SIG-M5 (cell line): ENCODE results near the gene ADCY9.
"Not testable (repeated sequence)": the region's sequence is repeated elsewhere in the genome, so short reads cannot be mapped to it uniquely, and the experiment has no call there.

ENCODE experiments used
- DNase-seq: peaks from one replicate; lab custom pipeline; 2025; lab: John Stamatoyannopoulos, UW

Gene ADCY9

DNA sequence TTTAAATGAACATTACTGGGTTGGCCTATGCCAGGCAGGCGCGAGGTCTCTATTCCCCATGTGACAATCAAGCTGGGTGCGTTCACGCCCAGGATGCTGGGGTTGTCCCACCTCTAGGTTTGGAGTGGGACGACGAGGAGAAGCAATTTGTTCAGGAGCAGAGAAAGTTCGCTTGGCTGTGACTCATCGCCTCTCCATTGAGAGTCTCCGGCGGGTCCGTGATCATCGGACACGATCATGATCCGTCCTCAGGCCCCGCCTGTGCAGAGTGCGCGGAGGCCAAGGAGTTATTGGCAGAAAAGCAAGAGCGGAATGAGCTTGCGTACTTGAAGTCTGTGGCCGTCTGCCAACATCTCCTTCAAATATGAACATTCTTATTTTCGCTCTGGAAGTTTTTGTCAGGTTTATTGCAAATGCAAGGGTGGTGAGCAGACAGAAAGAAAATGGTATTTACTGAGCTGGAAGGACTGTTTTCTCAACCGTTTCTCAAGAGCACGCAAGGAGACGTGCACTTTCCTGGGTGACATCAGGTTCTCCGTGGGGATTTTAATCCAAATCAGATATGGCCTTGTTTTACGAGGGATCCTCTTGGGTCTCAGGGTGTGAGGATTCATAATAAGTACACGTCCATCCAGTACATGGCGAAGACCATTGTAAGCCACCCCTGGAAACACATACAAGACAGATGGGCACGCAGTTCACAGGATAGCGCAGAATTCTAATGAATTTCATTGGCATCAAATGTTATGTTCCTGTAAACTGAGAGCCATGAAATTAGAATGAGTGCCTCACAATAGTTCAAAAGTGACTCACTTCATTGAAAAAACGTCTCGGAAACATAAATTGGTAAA is 165.7 kb downstream of the ADCY9 start:
- DNase-seq: no peak

GRCh38 chr16:3949946-3950342 is 166.3 kb downstream of the ADCY9 start:
- no peak for DNase-seq

DNA sequence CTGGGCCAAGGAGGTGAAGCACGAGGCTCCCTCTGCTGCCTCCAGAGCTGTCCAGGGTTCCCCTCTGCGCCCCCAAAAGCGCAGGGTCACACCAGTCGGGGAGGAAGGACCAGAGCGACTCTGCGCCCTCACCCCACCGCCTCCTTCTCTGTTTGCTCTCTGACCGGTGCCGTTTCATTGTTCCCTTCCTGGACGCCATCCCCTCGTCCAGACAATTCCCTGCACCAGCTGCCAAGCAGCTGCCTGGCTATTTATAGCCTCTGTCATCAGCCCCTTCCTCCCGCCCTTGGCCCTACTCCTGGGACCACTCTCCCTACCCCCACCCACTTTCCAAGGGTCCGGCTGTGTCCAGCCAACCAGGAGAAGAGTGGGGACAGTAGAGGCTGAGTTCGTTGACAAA is 167.0 kb downstream of the ADCY9 start:
- no peak for DNase-seq

- no peak for DNase-seq
These were observed 167.8 kb downstream of the ADCY9 start for GRCh38 chr16:3948378-3948995.

DNA sequence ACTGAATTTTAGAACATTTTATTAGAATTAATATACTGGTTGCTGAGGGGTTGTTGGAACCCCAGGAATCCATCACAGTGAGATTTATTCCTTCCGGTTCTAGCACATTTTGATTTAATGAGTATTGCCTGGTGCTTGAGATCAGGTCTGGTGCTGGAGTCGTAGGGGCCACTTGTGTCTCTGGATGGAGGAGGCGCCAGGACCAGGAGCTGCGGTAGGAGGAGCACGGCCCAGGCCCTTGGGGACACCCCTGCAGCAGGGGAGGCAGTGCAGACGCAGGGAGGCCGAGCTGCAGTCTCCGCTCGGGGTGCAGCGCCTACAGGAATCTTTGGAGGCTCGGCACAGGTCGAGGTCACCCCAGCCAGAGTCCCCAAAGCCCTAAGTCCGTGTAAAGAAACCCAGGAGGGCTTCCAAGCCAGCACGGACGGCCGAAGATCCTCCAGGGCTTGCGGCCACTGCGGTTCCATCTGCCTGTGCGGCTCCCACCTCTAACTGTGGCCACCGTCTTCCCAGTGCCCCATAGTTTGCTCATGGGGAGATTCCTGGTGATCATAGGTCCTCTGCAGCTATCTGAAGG is 169.6 kb downstream of the ADCY9 start:
- no peak for DNase-seq

GRCh38 chr16:3945751-3946603 is 170.3 kb downstream of the ADCY9 start:
- no peak for DNase-seq

GRCh38 chr16:3944457-3944856 is 171.8 kb downstream of the ADCY9 start:
- DNase-seq: not testable (repeated sequence)

DNA sequence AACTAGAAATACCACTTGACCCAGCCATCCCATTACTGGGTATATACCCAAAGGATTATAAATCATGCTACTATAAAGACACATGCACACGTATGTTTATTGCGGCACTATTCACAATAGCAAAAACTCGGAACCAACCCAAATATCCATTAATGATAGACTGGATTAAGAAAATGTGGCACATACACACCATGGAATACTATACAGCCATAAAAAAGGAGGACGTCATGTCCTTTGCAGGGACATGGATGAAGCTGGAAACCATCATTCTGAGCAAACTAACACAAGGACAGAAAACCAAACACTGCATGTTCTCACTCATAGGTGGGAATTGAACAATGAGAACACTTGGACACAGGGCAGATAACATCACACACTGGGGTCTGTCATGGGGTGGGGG is 174.1 kb downstream of the ADCY9 start:
- DNase-seq: not testable (repeated sequence)

DNA sequence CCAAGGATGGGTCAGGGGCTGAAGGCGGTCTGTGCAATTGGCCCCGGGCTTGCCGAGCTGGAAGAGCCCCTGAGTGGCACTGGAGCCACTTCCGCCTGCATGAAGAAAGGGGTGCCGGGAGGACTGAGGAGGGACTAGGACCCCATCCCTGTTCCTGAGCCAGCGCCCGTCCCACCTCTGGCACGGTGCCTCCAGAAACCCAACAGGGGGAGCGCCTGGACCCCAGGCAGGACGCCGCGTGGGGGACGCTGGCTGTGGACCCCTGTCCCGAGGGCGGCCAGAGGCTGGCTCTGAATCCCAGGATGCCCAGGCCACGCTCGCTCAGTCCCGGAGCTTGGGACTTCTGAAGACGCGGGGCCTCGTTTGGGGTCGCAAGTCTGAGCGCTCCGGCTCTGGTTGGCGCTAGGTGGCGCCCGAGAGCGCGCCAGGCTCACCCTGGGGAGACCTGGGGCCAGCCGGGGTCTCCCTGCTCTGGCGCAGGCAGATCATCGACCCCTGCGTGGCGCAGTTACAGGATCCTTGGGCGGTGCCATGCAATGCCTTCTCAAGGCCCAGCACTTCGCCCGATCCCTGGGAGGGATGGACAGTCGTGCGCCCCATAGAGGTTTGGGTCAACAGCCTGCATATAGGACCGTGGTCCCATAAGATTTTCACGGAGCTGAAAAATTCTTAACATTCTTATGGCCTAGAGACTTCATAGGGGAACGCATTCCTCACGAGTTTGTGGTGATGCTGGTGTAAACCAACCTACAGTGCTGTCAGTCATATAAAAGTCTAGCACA is 177.2 kb downstream of the ADCY9 start:
- DNase-seq: no peak

DNA sequence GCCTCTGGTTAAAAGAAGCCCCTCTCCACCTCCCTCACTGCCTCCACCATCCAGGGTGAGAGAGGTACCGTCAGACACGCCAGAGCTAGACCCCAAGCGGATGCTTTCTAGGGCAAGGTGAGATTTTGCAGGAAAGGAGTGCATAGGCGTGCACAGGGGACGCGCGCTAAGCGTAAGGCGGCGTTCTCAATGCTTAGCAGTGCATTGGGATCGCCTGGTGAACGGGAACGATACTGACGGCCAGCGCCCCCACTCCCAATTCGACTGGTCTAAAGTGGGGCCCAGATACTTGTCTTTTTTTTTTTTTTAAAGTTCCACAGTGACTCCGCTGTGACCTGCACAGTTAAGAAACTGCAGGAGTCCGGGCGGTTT is 177.8 kb downstream of the ADCY9 start:
- no peak for DNase-seq

- no peak for DNase-seq
These were observed 179.0 kb downstream of the ADCY9 start for GRCh38 chr16:3937066-3937875.

GRCh38 chr16:3935921-3936320 is 180.3 kb downstream of the ADCY9 start:
- no peak for DNase-seq

GRCh38 chr16:3934491-3935181 is 181.6 kb downstream of the ADCY9 start:
- DNase-seq: no peak

- not testable (repeated sequence) for DNase-seq
These were observed 189.1 kb downstream of the ADCY9 start for GRCh38 chr16:3927147-3927546.

GRCh38 chr16:3924763-3925162 is 191.5 kb downstream of the ADCY9 start:
- DNase-seq: no peak

GRCh38 chr16:3922241-3922640 is 194.0 kb downstream of the ADCY9 start:
- no peak for DNase-seq

DNA sequence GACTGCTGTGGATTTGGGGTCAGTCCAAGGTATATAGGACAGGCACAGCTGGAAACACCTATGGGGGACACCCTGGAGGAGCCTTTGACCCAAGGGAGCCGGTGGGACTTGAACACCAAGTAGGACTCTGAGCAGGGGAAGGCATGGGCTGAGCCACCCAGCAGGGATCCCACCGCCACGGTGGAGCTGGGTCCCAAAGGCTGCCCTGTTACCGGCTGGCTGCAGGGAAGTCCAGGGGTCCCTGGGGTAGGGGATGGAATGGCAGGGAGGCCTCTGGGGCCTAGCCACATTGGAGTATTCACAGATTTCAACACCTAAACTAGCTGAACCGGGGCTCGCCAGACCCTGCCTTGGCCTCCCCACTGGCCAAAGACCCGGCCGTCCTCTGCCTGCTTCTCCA is 196.0 kb downstream of the ADCY9 start:
- DNase-seq: no peak

DNA sequence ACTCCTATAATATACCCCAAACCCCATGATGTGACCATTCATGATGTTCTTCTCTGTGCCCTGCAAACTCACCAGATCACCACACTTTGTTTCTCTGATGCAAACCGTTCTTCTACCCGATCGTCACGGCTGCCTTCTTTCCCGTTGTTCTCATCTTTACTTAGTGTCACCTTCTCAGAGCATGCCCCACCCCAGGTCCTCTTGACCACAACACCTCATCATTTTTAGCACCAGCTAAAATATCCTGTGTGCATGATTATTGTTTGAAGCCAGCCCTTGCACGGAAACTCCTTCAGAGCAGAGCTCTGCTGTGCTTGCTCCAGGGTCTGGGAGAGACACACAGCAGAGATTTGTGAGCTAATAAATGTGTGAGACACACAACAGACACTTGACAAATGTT is 196.8 kb downstream of the ADCY9 start:
- DNase-seq: no peak

DNA sequence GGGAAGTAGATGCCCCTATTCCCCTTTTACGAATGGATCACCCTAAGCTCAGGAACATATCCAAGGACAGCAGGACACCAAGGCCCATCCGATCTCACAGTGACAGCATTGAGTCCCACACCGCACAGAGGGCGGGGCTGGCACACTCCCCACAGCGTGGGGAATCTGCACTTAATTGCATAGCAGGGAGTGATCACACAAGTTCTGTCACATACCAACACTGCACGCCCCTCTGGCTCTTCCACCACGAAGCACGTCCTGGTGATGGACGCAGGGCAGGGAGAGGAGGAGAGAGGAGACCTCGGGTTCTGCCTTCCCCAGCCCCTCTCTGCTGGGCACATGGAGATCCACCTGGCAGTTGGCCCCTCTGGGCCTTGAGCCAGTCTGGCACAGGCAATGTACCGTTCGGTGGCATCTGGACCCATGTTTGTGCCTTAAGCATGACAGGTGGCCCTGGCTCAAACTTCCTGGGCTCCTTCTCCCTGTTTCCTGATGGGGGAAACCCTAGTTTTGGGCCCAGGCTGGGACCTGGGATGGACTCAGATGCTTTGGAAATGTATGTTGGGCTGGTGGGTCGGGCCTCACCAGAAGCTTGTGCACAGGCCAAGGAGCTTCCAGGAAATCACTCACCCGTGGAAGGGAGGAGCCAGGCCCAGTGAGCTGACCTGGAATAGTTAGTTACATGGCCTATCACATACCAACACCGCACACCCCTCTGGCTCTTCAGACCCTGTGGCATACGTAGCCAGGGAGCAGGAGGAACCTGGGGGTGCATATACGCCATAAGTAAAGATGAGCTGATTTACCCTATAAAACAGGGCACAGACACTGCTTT is 200.6 kb downstream of the ADCY9 start:
- no peak for DNase-seq
